IMR-90 (cell line): Measurements from ENCODE around the gene SOX1. TPM values are rescaled to one million over a fixed set of nuclear protein-coding genes. Genes with fewer than 3 reads are reported as not detected.

ENCODE experiments used
- ATAC-seq: fragments of 200-7000 bp; cut with Tn5 transposase; 2 replicates; pipeline ENCODE4 v1.9.1; 2020; ENCODE audit warnings: low read depth, mild to moderate bottlenecking, moderate library complexity
- BruUV-seq: library from RNA; stranded (reverse); fragments of 400-500 nt; replicated peaks from 2 replicates; lab custom pipeline; 2021; lab: Mats Ljungman, UMichigan
- CTCF ChIA-PET: fragments of 300-600 bp; formaldehyde crosslinking; extraction: SDS; loops from one replicate; lab custom pipeline; 2021; ENCODE audit warnings: antibody characterized with exemption; lab: Yijun Ruan, JAX
- POLR2A ChIA-PET: fragments of 300-600 bp; sonication (Branson Sonifier 250); formaldehyde crosslinking; loops from one replicate; lab custom pipeline; 2022; ENCODE audit warnings: antibody characterized with exemption; ENCODE audit not compliant: unreplicated experiment; lab: Charles Lee
- DNase-seq: peaks from one replicate; pipeline ENCODE4 v3.0.0; 2013
- H2AFZ ChIP-seq: replicated peaks from 2 replicates; pipeline ENCODE3; 2013; ENCODE audit warnings: low read length, mild to moderate bottlenecking; ENCODE audit not compliant: poor library complexity
- H2AK5ac ChIP-seq: 2 replicates; pipeline ENCODE4 v1.6.1; 2013; ENCODE audit warnings: low read depth, low read length, inconsistent platforms
- H2AK9ac ChIP-seq: replicated peaks from 2 replicates; pipeline ENCODE3; 2013; ENCODE audit warnings: mild to moderate bottlenecking, low read depth, low read length, moderate library complexity; ENCODE audit not compliant: poor library complexity
- H2BK120ac ChIP-seq: 2 replicates; pipeline ENCODE4 v1.6.1; 2013; ENCODE audit warnings: low read depth, low read length, inconsistent platforms
- H2BK15ac ChIP-seq: 3 replicates; pipeline ENCODE4 v1.6.1; 2013; ENCODE audit warnings: low read depth, low read length, inconsistent platforms
- H2BK20ac ChIP-seq: 2 replicates; pipeline ENCODE4 v1.6.1; 2013; ENCODE audit warnings: low read depth, mild to moderate bottlenecking, inconsistent platforms, low read length, moderate library complexity
- H2BK5ac ChIP-seq: 2 replicates; pipeline ENCODE4 v1.6.1; 2013; ENCODE audit warnings: mild to moderate bottlenecking, low read depth, low read length, inconsistent platforms; ENCODE audit not compliant: poor library complexity, severe bottlenecking
- H3K14ac ChIP-seq: replicated peaks from 2 replicates; pipeline ENCODE4 v1.6.1; 2013; ENCODE audit warnings: low read depth, low read length, inconsistent platforms
- H3K18ac ChIP-seq: 2 replicates; pipeline ENCODE4 v1.6.1; 2013; ENCODE audit warnings: low read depth, low read length, control low read depth
- H3K23ac ChIP-seq: 2 replicates; pipeline ENCODE4 v1.6.1; 2013; ENCODE audit warnings: low read depth, low read length, inconsistent platforms
- H3K27ac ChIP-seq: 2 replicates; pipeline ENCODE4 v1.5.1; 2013; ENCODE audit warnings: mild to moderate bottlenecking, control low read depth, low read length; ENCODE audit not compliant: insufficient read depth
- H3K27me3 ChIP-seq: 2 replicates; pipeline ENCODE4 v1.6.1; 2013; ENCODE audit warnings: low read length; ENCODE audit not compliant: control insufficient read depth, insufficient read depth
- H3K36me3 ChIP-seq: 2 replicates; pipeline ENCODE4 v1.6.1; 2013; ENCODE audit warnings: low read length, mixed read lengths; ENCODE audit not compliant: control insufficient read depth, insufficient read depth
- H3K4ac ChIP-seq: 2 replicates; pipeline ENCODE4 v1.6.1; 2013; ENCODE audit warnings: low read depth, low read length, inconsistent platforms
- H3K4me1 ChIP-seq: 2 replicates; pipeline ENCODE4 v1.6.1; 2013; ENCODE audit warnings: low read length, mixed read lengths; ENCODE audit not compliant: control insufficient read depth, insufficient read depth
- H3K4me2 ChIP-seq: 2 replicates; pipeline ENCODE4 v1.6.1; 2013; ENCODE audit warnings: low read depth, mild to moderate bottlenecking, control low read depth, low read length, moderate library complexity
- H3K4me3 ChIP-seq: 2 replicates; pipeline ENCODE4 v1.5.1; 2013; ENCODE audit warnings: low read depth, mild to moderate bottlenecking, control low read depth, low read length, moderate library complexity; ENCODE audit not compliant: insufficient read depth
- H3K56ac ChIP-seq: 2 replicates; pipeline ENCODE4 v1.6.1; 2013; ENCODE audit warnings: low read length, inconsistent platforms; ENCODE audit not compliant: insufficient read depth; ENCODE audit errors: extremely low read depth
- H3K79me1 ChIP-seq, 2 experiments: 2 replicates each; pipeline ENCODE4 v1.6.1; 2013; ENCODE audit warnings: low read length in 2 of 2, inconsistent platforms in 1 of 2, low read depth in 1 of 2
- H3K9ac ChIP-seq: 2 replicates; pipeline ENCODE4 v1.6.1; 2013; ENCODE audit warnings: low read depth, low read length, control low read depth
- H3K9me1 ChIP-seq: 2 replicates; pipeline ENCODE4 v1.6.1; 2013; ENCODE audit warnings: low read length, inconsistent platforms; ENCODE audit not compliant: insufficient read depth
- H3K9me3 ChIP-seq: 2 replicates; pipeline ENCODE4 v1.6.1; 2013; ENCODE audit warnings: low read length; ENCODE audit not compliant: control insufficient read depth, insufficient read depth
- H4K20me1 ChIP-seq: 2 replicates; pipeline ENCODE4 v1.6.1; 2013; ENCODE audit warnings: low read length, inconsistent platforms; ENCODE audit not compliant: insufficient read depth
- H4K5ac ChIP-seq: 2 replicates; pipeline ENCODE4 v1.6.1; 2013; ENCODE audit warnings: mild to moderate bottlenecking, low read depth, low read length, control low read depth
- H4K8ac ChIP-seq, 2 experiments: 2 replicates each; pipeline ENCODE4 v1.6.1; 2013; ENCODE audit warnings: low read depth in 2 of 2, low read length in 2 of 2, control low read depth in 1 of 2, inconsistent platforms in 1 of 2
- H4K91ac ChIP-seq: 2 replicates; pipeline ENCODE4 v1.6.1; 2013; ENCODE audit warnings: low read depth, low read length, inconsistent platforms; ENCODE audit not compliant: insufficient read depth
- BHLHE40 ChIP-seq: fragments of 150-350 bp; IDR thresholded peaks from 2 replicates; pipeline ENCODE4 v1.6.1; 2016; ENCODE audit warnings: mild to moderate bottlenecking, low read depth, low read length
- CEBPB ChIP-seq: IDR thresholded peaks from 2 replicates; pipeline ENCODE4 v1.6.1; 2012; ENCODE audit warnings: low read depth, low read length, improper control_type of control experiment
- FOS ChIP-seq: fragments of 150-350 bp; IDR thresholded peaks from 2 replicates; pipeline ENCODE4 v1.6.1; 2016; ENCODE audit warnings: low read depth, low read length
- MAZ ChIP-seq: IDR thresholded peaks from 2 replicates; pipeline ENCODE4 v1.6.1; 2012; ENCODE audit warnings: low read depth, mild to moderate bottlenecking, low read length, improper control_type of control experiment, moderate library complexity, borderline replicate concordance
- MXI1 ChIP-seq: IDR thresholded peaks from 2 replicates; pipeline ENCODE4 v1.6.1; 2012; ENCODE audit warnings: low read depth, mild to moderate bottlenecking, low read length, moderate library complexity, borderline replicate concordance
- POLR2A ChIP-seq: IDR thresholded peaks from 2 replicates; pipeline ENCODE4 v1.6.1; 2012; ENCODE audit warnings: mild to moderate bottlenecking, low read depth, low read length
- RCOR1 ChIP-seq: IDR thresholded peaks from 2 replicates; pipeline ENCODE4 v1.6.1; 2012; ENCODE audit warnings: mild to moderate bottlenecking, low read length, improper control_type of control experiment; ENCODE audit not compliant: insufficient replicate concordance
- RFX5 ChIP-seq: IDR thresholded peaks from 2 replicates; pipeline ENCODE4 v1.8.0; 2012; ENCODE audit warnings: low read depth, mild to moderate bottlenecking, low read length, moderate library complexity
- WGBS, 2 experiments: methylation state at CpG; one replicate each; pipeline versions ENCODE4 v1.1.5 to v1.1.7; 2013; ENCODE audit warnings: missing lambda C conversion rate in 2 of 2; ENCODE audit not compliant: insufficient read length in 1 of 2; ENCODE audit errors: extremely low coverage in 2 of 2; 5-methylcytosine and 5-hydroxymethylcytosine counted together
- dilution Hi-C: fragments of 300-500 bp; cut with HindIII; formaldehyde crosslinking; loops from one replicate; pipeline ENCODE4 v1.14.3; 2018; ENCODE audit warnings: low sequenced_read_pairs; ENCODE audit not compliant: unreplicated experiment
- in situ Hi-C: fragments of 300-500 bp; cut with MboI; formaldehyde crosslinking; loops from 3 replicates; pipeline ENCODE4 v1.14.3; 2019; ENCODE audit warnings: low sequenced_read_pairs, inconsistent platforms, mixed read lengths
- intact Hi-C: fragments of 100-400 bp; cut with micrococcal nuclease; formaldehyde crosslinking; loops from 2 replicates; pipeline ENCODE4 v1.10.0; 2022
- polyA plus RNA-seq, 3 experiments: library from polyadenylated mRNA; depleted of rRNA; stranded (reverse); fragments of >200 nt; gene quantifications; 2 replicates each; pipeline ENCODE4 v1.2.3, GENCODE V29; 2012; ENCODE audit warnings: low replicate concordance in 1 of 3
- total RNA-seq: library from RNA; depleted of rRNA; stranded (reverse); fragments of >200 nt; gene quantifications from 2 replicates; pipeline ENCODE4 v1.2.3, GENCODE V29; 2012
- TF ChIP-seq, protein P1 (sequence below): conservative IDR thresholded peaks from 2 replicates; pipeline ENCODE4 v1.5.1; 2012; ENCODE audit warnings: mild to moderate bottlenecking, low read depth, low read length, improper control_type of control experiment
- TF ChIP-seq, protein P2 (sequence below): fragments of 150-350 bp; IDR thresholded peaks from 2 replicates; pipeline ENCODE4 v1.6.1; 2016; ENCODE audit warnings: low read depth, mild to moderate bottlenecking, low read length, moderate library complexity, borderline replicate concordance

The SOX1 gene
- total and polyA plus RNA-seq, 2 of the 4 experiments (the other 2 are of a cell fraction): not detected

DNA sequence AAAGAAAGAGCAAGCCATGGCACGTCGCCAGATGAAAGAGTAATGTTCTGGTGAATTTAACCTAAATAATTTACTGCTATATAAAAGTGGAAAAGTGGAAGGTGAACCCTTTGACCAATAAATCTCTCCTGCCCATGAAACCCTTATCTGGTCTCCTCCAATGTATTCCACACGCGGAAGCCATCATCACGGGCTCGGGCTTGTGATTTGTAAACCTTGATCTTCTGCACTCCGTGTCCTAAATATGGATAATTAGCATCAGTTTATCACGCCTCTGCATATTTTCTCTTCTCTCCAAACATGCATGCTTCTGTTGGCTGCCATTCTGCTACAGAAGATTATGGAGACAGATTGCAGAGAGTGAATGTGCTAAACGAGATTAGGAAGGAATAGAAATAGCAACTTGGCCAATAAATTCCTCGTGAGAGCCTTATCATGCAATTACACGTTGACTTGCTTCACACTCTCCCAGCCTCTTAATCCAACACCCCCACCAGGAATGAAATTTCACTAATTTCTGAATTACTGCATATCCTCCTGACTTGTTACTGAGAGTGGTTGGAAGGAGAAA lies 34.5 kb downstream of the SOX1 start:
- Histone ChIP-seq H2AK5ac (no peak overlapping the region), H2BK15ac (no peak overlapping the region), H2BK20ac (no peak overlapping the region), H3K14ac (no peak overlapping the region), H3K79me1 (no peaks in the 10 kb centered on the region), H3K4me2 (no peak overlapping the region), H3K4ac (no peak overlapping the region), H4K20me1 (no peaks in the 10 kb centered on the region), H2BK5ac (no peak overlapping the region), H3K9ac (no peak overlapping the region), H4K5ac (no peak overlapping the region), H3K9me1 (no peaks in the 10 kb centered on the region), H3K4me3 (no peak overlapping the region), H3K56ac (no peak overlapping the region), H3K9me3 (peaks cover 5% of the 10 kb centered on the region; the same call in 1 of the 2 replicates), H2BK120ac (no peak overlapping the region), H3K4me1 (no peaks in the 10 kb centered on the region), H4K91ac (no peak overlapping the region), H2AFZ (no peak overlapping the region), H3K18ac (no peak overlapping the region), H2AK9ac (no peak overlapping the region), H4K8ac (no peak overlapping the region), H3K27ac (no peak overlapping the region), H3K23ac (no peak overlapping the region), H3K27me3 (no peaks in the 10 kb centered on the region; the same call in 1 of the 2 replicates), H3K36me3 (no peaks in the 10 kb centered on the region)
- in situ Hi-C loops: no loop called here
- ChIA-PET CTCF (no interaction called here), POLR2A (no interaction called here)
- dilution Hi-C loops: no loop called here
- no TSS peak for BruUV-seq
- ATAC-seq (no peak), DNase-seq (no peak)
- no CpG with 5 or more reads among the region's 11 CpGs for WGBS, 2 experiments
- intact Hi-C loops: no loop called here
- TF ChIP-seq RFX5: no peak
- TF ChIP-seq, protein P1, sequence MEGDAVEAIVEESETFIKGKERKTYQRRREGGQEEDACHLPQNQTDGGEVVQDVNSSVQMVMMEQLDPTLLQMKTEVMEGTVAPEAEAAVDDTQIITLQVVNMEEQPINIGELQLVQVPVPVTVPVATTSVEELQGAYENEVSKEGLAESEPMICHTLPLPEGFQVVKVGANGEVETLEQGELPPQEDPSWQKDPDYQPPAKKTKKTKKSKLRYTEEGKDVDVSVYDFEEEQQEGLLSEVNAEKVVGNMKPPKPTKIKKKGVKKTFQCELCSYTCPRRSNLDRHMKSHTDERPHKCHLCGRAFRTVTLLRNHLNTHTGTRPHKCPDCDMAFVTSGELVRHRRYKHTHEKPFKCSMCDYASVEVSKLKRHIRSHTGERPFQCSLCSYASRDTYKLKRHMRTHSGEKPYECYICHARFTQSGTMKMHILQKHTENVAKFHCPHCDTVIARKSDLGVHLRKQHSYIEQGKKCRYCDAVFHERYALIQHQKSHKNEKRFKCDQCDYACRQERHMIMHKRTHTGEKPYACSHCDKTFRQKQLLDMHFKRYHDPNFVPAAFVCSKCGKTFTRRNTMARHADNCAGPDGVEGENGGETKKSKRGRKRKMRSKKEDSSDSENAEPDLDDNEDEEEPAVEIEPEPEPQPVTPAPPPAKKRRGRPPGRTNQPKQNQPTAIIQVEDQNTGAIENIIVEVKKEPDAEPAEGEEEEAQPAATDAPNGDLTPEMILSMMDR: no peak
- no peak for TF ChIP-seq FOS
- TF ChIP-seq MAZ: no peak
- no peak for TF ChIP-seq MXI1
- TF ChIP-seq, protein P2, sequence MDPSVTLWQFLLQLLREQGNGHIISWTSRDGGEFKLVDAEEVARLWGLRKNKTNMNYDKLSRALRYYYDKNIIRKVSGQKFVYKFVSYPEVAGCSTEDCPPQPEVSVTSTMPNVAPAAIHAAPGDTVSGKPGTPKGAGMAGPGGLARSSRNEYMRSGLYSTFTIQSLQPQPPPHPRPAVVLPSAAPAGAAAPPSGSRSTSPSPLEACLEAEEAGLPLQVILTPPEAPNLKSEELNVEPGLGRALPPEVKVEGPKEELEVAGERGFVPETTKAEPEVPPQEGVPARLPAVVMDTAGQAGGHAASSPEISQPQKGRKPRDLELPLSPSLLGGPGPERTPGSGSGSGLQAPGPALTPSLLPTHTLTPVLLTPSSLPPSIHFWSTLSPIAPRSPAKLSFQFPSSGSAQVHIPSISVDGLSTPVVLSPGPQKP: no peak
- TF ChIP-seq POLR2A: no peak
- TF ChIP-seq RCOR1: no peak
- TF ChIP-seq BHLHE40: no peak
- no peak for TF ChIP-seq CEBPB
